Measurements from ENCODE around the gene PLCH1.
"Not testable (repeated sequence)": the region's sequence is repeated elsewhere in the genome, so short reads cannot be mapped to it uniquely, and the experiment has no call there.

Gene PLCH1

GRCh38 chr3:155407331-155407730 lies 337.5 kb downstream of the PLCH1 start:
- Histone ChIP-seq H3K27me3 (ENCODE audit: control insufficient read depth, low read length) (no peaks in the 10 kb centered on the region), H3K9me3 (ENCODE audit: control insufficient read depth, insufficient read depth, low read length) (no peaks in the 10 kb centered on the region; the same call in 1 of the 2 replicates), H3K36me3 (ENCODE audit: control insufficient read depth, low read length) (no peaks in the 10 kb centered on the region), H3F3A (ENCODE audit: control insufficient read depth, insufficient read depth) (no peaks in the 10 kb centered on the region), H4K20me1 (ENCODE audit: control insufficient read depth, insufficient read depth, low read depth, low read length) (no peaks in the 10 kb centered on the region), H3K79me2 (ENCODE audit: control insufficient read depth, low read length) (no peaks in the 10 kb centered on the region), H3K9me2 (replicated peaks; ENCODE audit: control insufficient read depth, low read length) (no peaks in the 10 kb centered on the region), H3K4me2 (ENCODE audit: low read length) (no peak overlapping the region), H3K4me1 (ENCODE audit: control insufficient read depth, low read length) (no peaks in the 10 kb centered on the region), H3K27ac (ENCODE audit: low read depth, low read length) (no peak overlapping the region), H3K4me3 (ENCODE audit: low read length) (no peak overlapping the region)
- TF ChIP-seq CTCF (IDR thresholded peaks at IDR 0.05; ENCODE audit: low read depth, low read length, poor library complexity, severe bottlenecking) (no peak), EZH2phosphoT487 (IDR thresholded peaks at IDR 0.05; ENCODE audit: borderline replicate concordance, low read length) (no peak)

GRCh38 chr3:155404486-155404885 lies 340.4 kb downstream of the PLCH1 start:
- no peaks in the 10 kb centered on the region for H3K9me2 ChIP-seq (replicated peaks; ENCODE audit: control insufficient read depth, low read length)
- H3K4me1 ChIP-seq (ENCODE audit: control insufficient read depth, low read length), result no peaks in the 10 kb centered on the region
- H4K20me1 ChIP-seq (ENCODE audit: control insufficient read depth, insufficient read depth, low read depth, low read length), result no peaks in the 10 kb centered on the region
- no peaks in the 10 kb centered on the region for H3F3A ChIP-seq (ENCODE audit: control insufficient read depth, insufficient read depth)
- no peaks in the 10 kb centered on the region for H3K79me2 ChIP-seq (ENCODE audit: control insufficient read depth, low read length)
- H3K4me2 ChIP-seq (ENCODE audit: low read length), result no peak overlapping the region
- H3K9me3 ChIP-seq (ENCODE audit: control insufficient read depth, insufficient read depth, low read length), result no peaks in the 10 kb centered on the region
- no peaks in the 10 kb centered on the region for H3K36me3 ChIP-seq (ENCODE audit: control insufficient read depth, low read length)
- no peak overlapping the region for H3K4me3 ChIP-seq (ENCODE audit: low read length)
- H3K27ac ChIP-seq (ENCODE audit: low read depth, low read length), result no peak overlapping the region
- no peaks in the 10 kb centered on the region for H3K27me3 ChIP-seq (ENCODE audit: control insufficient read depth, low read length)
- TF ChIP-seq CTCF (IDR thresholded peaks at IDR 0.05; ENCODE audit: low read depth, low read length, poor library complexity, severe bottlenecking) (no peak), EZH2phosphoT487 (IDR thresholded peaks at IDR 0.05; ENCODE audit: borderline replicate concordance, low read length) (no peak)

- H4K20me1 ChIP-seq (ENCODE audit: control insufficient read depth, insufficient read depth, low read depth, low read length), result no peaks in the 10 kb centered on the region
- H3K4me3 ChIP-seq (ENCODE audit: low read length), result no peak overlapping the region
- H3K4me1 ChIP-seq (ENCODE audit: control insufficient read depth, low read length), result no peaks in the 10 kb centered on the region
- no peaks in the 10 kb centered on the region for H3K36me3 ChIP-seq (ENCODE audit: control insufficient read depth, low read length)
- H3K27ac ChIP-seq (ENCODE audit: low read depth, low read length), result no peak overlapping the region
- H3K27me3 ChIP-seq (ENCODE audit: control insufficient read depth, low read length), result no peaks in the 10 kb centered on the region
- H3K9me2 ChIP-seq (replicated peaks; ENCODE audit: control insufficient read depth, low read length), result no peaks in the 10 kb centered on the region
- H3K79me2 ChIP-seq (ENCODE audit: control insufficient read depth, low read length), result no peaks in the 10 kb centered on the region
- no peaks in the 10 kb centered on the region for H3F3A ChIP-seq (ENCODE audit: control insufficient read depth, insufficient read depth)
- TF ChIP-seq EZH2phosphoT487 (IDR thresholded peaks at IDR 0.05; ENCODE audit: borderline replicate concordance, low read length) (no peak), CTCF (IDR thresholded peaks at IDR 0.05; ENCODE audit: low read depth, low read length, poor library complexity, severe bottlenecking) (no peak)
- no peaks in the 10 kb centered on the region for H3K9me3 ChIP-seq (ENCODE audit: control insufficient read depth, insufficient read depth, low read length)
- no peak overlapping the region for H3K4me2 ChIP-seq (ENCODE audit: low read length)
Observed at GRCh38 chr3:155402656-155403055, 342.2 kb downstream of the PLCH1 start.

GRCh38 chr3:155398046-155398445 lies 346.8 kb downstream of the PLCH1 start:
- H4K20me1 ChIP-seq (ENCODE audit: control insufficient read depth, insufficient read depth, low read depth, low read length), result no peaks in the 10 kb centered on the region
- no peaks in the 10 kb centered on the region for H3K36me3 ChIP-seq (ENCODE audit: control insufficient read depth, low read length)
- no peaks in the 10 kb centered on the region for H3K9me3 ChIP-seq (ENCODE audit: control insufficient read depth, insufficient read depth, low read length)
- TF ChIP-seq EZH2phosphoT487 (IDR thresholded peaks at IDR 0.05; ENCODE audit: borderline replicate concordance, low read length), result no peak
- TF ChIP-seq CTCF (IDR thresholded peaks at IDR 0.05; ENCODE audit: low read depth, low read length, poor library complexity, severe bottlenecking), result no peak
- no peaks in the 10 kb centered on the region for H3F3A ChIP-seq (ENCODE audit: control insufficient read depth, insufficient read depth)
- no peak overlapping the region for H3K27ac ChIP-seq (ENCODE audit: low read depth, low read length)
- no peaks in the 10 kb centered on the region for H3K27me3 ChIP-seq (ENCODE audit: control insufficient read depth, low read length)
- no peak overlapping the region for H3K4me2 ChIP-seq (ENCODE audit: low read length)
- no peaks in the 10 kb centered on the region for H3K9me2 ChIP-seq (replicated peaks; ENCODE audit: control insufficient read depth, low read length)
- no peak overlapping the region for H3K4me3 ChIP-seq (ENCODE audit: low read length)
- H3K4me1 ChIP-seq (ENCODE audit: control insufficient read depth, low read length), result no peaks in the 10 kb centered on the region
- H3K79me2 ChIP-seq (ENCODE audit: control insufficient read depth, low read length), result no peaks in the 10 kb centered on the region

- H3K4me2 ChIP-seq (ENCODE audit: low read length); H3K79me2 ChIP-seq (ENCODE audit: control insufficient read depth, low read length); H3K9me2 ChIP-seq (replicated peaks; ENCODE audit: control insufficient read depth, low read length); H3K9me3 ChIP-seq (ENCODE audit: control insufficient read depth, insufficient read depth, low read length); H3K4me1 ChIP-seq (ENCODE audit: control insufficient read depth, low read length); H3F3A ChIP-seq (ENCODE audit: control insufficient read depth, insufficient read depth); H3K36me3 ChIP-seq (ENCODE audit: control insufficient read depth, low read length); H3K27ac ChIP-seq (ENCODE audit: low read depth, low read length); H4K20me1 ChIP-seq (ENCODE audit: control insufficient read depth, insufficient read depth, low read depth, low read length); H3K27me3 ChIP-seq (ENCODE audit: control insufficient read depth, low read length); H3K4me3 ChIP-seq (ENCODE audit: low read length): not testable (repeated sequence)
Observed at GRCh38 chr3:155394896-155395295, 350.0 kb downstream of the PLCH1 start.
